Vagina (tissue), 2 donors: ENCODE measurements around the gene IL36B.

Source experiments
- POLR2A ChIP-seq, 2 donors: fragments of 450-650 bp; IDR thresholded peaks; one replicate each; pipeline ENCODE4 v1.6.1; 2017; ENCODE audit warnings: antibody characterized with exemption in 2 of 2, mild to moderate bottlenecking in 2 of 2, moderate library complexity in 2 of 2
- TF ChIP-seq, protein P1 (sequence below), 3 experiments: fragments of 450-650 bp in 2 of 3; fragments of 200-600 bp in 1 of 3; sonication (generic) in 1 of 3; IDR thresholded peaks; one replicate each; pipeline ENCODE4 v1.5.1; 2017 to 2019; ENCODE audit warnings: antibody characterized with exemption in 3 of 3, mild to moderate bottlenecking in 2 of 3, moderate library complexity in 2 of 3

DNA sequence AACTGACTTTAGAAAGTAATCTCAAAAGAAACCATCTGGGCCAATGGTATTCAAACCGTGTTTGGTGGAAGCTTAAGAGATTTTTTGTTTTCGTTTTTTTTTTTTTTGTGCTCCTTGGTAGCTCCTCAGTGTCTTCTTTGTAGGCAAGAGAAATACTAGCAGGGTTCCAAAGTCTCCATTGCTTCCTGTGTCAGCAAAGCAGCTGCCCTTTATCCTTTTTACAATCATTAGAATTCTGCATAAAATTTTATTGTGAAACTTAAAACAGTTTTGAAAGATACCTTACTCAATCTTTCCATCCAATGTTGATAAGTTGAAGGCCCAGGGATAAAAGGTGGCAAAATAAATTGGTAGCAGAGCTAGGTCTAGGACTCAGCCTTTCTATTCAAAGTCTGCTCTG lies 15.6 kb upstream of the IL36B start:
- TF ChIP-seq POLR2A (IDR thresholded peaks at IDR 0.05) = no peak
- TF ChIP-seq, protein P1, sequence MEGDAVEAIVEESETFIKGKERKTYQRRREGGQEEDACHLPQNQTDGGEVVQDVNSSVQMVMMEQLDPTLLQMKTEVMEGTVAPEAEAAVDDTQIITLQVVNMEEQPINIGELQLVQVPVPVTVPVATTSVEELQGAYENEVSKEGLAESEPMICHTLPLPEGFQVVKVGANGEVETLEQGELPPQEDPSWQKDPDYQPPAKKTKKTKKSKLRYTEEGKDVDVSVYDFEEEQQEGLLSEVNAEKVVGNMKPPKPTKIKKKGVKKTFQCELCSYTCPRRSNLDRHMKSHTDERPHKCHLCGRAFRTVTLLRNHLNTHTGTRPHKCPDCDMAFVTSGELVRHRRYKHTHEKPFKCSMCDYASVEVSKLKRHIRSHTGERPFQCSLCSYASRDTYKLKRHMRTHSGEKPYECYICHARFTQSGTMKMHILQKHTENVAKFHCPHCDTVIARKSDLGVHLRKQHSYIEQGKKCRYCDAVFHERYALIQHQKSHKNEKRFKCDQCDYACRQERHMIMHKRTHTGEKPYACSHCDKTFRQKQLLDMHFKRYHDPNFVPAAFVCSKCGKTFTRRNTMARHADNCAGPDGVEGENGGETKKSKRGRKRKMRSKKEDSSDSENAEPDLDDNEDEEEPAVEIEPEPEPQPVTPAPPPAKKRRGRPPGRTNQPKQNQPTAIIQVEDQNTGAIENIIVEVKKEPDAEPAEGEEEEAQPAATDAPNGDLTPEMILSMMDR (IDR thresholded peaks at IDR 0.05) = no peak
